ENCODE data around the gene CARS1.
"Not testable (repeated sequence)": the region's sequence is repeated elsewhere in the genome, so short reads cannot be mapped to it uniquely, and the experiment has no call there.

Gene CARS1

DNA sequence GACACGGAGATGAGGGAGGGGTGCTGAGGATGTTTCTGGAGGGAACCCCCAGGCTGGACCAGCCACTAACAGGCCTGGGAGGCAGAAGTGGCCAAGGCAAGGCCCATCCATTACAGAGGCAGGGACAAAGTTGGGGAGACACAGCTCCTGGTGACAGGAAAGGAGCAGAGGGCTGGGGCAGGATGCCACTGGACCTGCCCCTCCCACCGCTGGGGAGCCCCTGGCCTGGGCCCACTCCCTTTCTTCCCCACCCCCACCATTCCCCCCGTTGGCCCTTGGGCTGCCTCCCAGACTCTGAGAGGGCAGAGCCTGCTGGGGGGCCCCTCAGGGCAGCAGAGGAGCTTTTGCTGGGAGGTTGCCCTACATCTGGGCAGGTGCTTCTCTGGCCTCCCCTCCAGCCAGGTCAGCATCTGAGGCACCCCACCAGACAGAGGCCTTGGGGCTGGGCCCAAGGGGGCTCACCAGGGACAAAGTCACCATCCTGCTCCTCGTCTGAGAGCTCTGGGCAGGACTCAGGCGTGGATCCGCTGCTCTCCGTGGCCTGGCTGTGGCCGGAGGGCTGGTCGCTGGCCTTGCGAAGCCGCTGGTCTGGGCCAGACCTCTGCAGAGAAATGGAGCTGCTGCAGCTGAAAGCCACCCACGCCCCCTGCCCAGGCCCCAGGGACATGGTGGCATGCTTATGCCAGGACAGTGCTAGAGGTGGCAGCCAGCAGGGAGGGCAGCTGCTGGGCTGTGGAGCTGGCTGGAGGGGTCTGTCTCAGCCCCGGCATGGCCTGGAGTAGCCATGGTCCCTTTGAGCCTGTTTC lies 33.1 kb upstream of the CARS1 start:
- DNase-seq (ENCODE audit: insufficient read length, low spot score), result no peak
- no peak for FAIRE-seq

DNA sequence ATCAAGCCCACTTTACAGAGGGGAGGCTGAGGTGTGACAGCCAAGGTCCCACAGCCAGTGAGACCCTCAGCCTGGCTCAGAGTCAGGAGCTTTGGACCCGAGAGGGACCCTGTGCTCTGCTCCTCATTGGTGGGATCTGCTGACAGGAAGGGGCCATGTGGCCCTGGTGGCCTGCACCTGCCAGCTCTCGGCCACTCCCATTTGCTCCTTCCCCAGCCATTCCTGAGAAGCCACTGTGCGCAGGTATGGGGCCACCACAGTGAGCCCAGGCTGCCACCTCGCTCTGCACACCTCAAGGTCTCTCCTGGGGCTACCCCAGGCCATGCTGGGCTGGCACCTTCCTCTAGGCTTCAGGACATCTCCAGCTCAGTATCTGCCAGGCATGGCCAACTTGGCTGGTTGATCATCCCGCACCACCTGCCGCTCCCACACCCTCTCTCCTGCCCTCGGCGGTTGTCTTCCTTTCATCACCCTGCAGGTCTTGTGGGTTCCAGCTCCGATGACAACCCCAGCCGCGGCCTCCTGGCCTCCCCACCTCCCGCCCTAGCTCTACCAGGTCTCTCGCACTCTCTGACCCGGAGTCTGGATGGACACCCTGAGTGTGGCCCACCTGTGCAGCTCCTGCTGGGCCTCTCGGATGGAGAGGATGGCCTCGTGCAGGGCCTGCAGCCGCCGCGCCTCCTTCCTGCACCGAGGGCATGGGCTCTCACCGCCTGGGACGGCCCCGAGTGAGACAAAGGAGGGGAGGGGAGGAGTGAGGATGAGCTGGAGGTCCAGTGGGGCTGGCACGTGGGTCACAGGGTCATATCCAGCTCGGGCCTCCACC lies 32.2 kb upstream of the CARS1 start:
- no peak for FAIRE-seq
- no peak for DNase-seq (ENCODE audit: insufficient read length, low spot score)

- FAIRE-seq (no peak), DNase-seq (ENCODE audit: insufficient read length, low spot score) (no peak)
Observed at GRCh38 chr11:3088806-3089205, 31.6 kb upstream of the CARS1 start.

GRCh38 chr11:3087821-3088800 lies 30.9 kb upstream of the CARS1 start:
- FAIRE-seq (no peak), DNase-seq (ENCODE audit: insufficient read length, low spot score) (no peak)

DNA sequence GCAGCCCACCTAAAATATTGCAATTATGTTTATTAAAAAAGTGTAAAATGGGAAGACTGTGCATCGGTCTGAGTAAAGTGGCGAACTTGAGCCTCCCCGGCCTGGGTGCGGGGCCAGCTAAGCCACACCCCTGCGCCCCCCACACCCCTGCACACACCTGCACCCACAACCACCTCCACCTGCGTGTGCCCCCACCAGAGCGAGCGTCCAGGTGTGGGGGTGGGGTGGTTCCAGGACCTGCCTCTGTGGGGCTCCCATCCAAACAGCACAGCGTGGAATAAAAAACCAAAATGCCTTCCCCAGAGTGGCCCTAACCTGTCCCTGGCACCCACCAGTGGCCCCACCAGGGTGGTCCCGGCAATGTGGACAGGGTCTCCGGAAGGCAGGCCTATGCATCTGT lies 30.1 kb upstream of the CARS1 start:
- no peak for FAIRE-seq

DNA sequence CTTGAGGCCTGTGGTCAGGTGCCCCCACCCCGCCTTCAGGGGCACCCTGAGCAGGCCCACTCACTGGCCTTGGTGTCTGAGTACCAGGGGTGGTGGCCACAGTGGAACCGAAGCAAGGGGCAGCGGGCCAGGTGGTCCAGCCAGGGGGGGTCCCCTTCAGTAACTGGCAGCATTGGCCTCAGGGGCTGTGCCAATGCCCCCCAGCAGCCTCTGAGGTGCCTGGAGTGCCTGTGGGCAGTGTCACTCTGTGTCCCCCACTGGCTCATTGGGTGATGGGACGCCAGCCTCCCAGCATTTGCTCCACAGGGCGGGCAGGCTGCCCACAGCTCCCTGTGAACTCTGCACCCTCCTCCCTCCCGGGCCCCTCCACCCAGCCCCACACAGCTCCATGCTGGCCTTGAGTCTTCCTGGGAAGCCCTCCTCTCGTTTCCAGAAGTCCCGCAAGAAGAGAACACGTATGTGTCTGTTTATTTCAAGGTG lies 29.5 kb upstream of the CARS1 start:
- FAIRE-seq (no peak), DNase-seq (ENCODE audit: insufficient read length, low spot score) (no peak)

More for the DNA sequence above, 30.1 kb upstream of the CARS1 start:
- no peak for DNase-seq (ENCODE audit: insufficient read length, low spot score)

DNA sequence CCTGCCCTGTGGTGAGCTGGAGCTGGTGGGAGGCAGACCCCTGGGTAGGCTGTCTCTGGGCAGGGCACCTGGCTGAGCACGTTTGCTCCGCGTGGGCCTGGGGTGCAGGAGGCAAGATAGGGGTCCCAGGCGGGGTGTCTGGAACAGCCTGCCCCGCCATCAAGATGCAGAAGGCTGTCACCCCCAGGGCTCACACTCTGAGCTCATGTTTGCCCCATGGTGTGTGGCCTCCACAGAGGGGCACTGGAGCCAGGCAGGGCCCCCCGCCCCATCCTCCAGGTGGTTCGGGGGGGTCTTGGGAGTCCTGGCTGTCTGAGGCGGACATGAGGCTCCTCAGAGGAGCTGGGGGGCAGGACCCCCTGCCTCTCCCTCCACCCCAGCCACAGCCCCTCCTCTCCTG lies 28.9 kb upstream of the CARS1 start:
- FAIRE-seq, result no peak
- DNase-seq (ENCODE audit: insufficient read length, low spot score), result no peak

DNA sequence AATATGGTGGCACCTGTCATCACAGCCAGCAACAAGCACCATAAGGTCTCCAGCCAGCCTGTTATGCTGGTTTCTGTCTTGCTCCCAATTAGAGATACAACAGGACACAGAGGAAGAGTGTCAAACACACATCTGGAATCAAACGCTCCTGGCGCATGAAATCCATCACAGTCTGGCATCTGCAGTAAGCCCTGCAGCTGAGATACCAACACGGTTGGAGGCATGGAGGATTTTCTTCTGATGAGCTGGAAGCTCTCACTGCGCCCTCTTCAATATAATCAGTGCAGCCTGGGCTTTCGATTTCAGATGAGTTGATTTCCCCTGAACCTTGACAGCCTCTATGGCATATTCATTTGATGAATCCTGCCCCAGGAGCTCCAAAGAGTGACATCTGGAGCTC lies 27.8 kb upstream of the CARS1 start:
- DNase-seq (ENCODE audit: insufficient read length, low spot score), result no peak
- no peak for FAIRE-seq

DNA sequence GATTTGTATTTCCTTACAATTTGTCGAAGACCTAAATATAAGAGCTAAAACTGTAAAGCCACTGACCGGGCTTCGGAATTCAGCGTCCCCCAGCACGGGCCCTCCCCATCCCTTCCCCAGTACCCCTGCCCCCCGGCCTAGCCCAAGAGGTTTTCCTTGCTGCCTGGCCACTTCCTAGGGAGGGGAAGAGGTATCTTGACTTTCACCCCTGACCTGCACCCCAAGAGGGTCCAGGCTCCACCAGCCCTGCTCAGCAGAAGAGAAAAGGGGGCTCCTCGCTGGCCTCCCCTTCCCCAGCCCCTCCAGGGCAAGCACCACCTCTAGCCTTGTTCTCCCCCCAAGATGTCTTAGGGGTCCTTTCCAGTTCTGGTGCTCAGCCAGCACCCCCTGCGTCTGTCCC lies 26.1 kb upstream of the CARS1 start:
- FAIRE-seq (no peak), DNase-seq (ENCODE audit: insufficient read length, low spot score) (no peak)

- DNase-seq (ENCODE audit: insufficient read length, low spot score), result no peak
- no peak for FAIRE-seq
Observed at GRCh38 chr11:3081386-3081751, 24.1 kb upstream of the CARS1 start.

DNA sequence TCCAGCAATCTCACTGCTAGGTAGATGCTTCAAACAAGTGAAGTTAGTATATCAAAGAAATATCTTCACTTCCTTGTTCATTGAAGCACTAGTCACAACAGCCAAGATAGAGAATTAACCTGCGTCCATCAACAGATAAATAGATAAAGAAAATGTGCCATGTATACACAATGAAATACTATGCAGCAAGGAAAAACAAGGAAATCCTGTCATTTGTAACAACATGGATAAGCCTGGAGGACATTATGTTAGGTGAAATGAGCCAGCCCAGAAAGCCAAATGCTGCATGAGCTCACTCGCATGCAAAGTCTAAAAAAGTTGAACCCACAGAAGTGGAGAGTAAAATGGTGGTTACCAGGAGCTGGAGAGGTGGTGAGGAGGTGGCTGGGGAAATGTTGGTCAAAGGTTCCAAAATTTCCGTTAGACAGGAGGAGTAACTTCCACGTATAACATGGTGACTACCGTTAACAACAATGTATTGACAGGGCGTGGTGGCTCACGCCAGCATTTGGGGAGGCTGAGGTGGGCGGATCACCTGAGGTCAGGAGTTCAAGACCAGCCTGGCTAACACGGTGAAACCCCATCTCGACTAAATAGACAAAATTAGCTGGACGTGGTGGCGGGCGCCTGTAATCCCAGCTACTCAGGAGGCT lies 23.6 kb upstream of the CARS1 start:
- no peak for DNase-seq (ENCODE audit: insufficient read length, low spot score)
- FAIRE-seq, result no peak

DNA sequence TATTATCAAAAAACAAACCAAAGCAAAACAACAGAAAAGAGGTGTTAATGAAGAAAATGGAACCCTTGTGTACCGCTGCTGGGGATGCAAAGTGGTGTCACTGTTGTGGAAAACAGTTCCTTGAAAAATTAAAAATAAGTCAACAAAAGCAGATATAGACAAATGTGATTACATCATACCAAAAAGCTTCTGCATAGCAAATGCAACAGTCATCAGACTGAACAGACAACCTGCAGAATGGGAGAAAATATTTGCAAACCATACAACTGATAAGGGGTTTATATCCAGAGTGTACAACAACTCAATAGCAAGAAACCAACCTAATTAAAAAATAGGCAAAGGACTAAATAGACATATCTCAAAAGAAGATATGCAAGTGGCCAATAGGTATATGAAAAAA lies 22.9 kb upstream of the CARS1 start:
- no peak for DNase-seq (ENCODE audit: insufficient read length, low spot score)
- FAIRE-seq, result no peak

DNA sequence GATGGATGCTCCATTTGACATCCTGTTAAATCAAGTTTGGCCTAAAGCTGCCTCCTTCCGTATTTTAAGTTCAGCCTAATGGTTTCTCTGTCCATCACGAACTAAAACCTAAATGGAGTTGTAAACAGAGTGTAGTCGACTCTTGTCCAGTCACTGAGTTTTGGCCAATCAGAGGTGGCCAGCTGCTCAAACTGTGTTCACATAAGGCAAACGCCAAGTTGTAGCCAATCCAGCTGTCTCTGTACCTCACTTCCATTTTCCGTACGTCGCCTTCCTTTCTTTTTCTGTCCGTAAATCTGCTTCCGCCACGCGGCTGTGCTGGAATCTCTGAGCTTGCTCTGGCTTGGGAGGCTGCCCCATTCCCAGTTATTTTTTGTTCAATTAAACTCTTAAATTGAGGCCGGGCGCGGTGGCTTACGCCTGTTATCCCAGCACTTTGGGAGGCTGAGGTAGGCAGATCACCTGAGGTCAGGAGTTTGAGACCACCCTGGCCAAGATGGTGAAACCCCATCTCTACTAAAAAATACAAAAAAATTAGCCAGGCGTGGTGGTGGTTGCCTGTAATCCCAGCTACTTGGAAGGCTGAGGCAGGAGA lies 20.7 kb upstream of the CARS1 start:
- DNase-seq (ENCODE audit: insufficient read length, low spot score), result no peak
- no peak for FAIRE-seq

GRCh38 chr11:3077189-3077836 lies 20.1 kb upstream of the CARS1 start:
- no peak for DNase-seq (ENCODE audit: insufficient read length, low spot score)
- no peak for FAIRE-seq

GRCh38 chr11:3074912-3075589 lies 17.8 kb upstream of the CARS1 start:
- FAIRE-seq, result no peak
- no peak for DNase-seq (ENCODE audit: insufficient read length, low spot score)

GRCh38 chr11:3073029-3073435 lies 15.8 kb upstream of the CARS1 start:
- no peak for FAIRE-seq
- no peak for DNase-seq (ENCODE audit: insufficient read length, low spot score)

DNA sequence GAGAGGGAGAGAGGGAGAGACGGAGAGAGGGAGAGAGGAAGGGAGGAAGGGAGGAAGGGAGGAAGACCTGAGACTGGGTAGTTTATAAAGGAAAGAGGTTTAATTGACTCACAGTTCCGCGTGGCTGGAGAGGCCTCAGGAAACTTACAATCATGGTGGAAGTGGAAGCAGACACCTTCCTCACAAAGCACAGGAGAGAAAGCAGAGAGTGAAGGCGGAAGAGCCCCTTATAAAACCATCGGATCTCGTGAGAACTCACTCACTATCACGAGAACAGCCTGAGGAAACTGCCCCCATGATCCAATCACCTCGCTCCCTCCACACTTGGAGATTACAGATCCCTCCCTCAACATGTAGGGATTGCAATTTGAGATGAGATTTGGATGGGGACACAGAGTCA lies 12.2 kb upstream of the CARS1 start:
- no peak for DNase-seq (ENCODE audit: insufficient read length, low spot score)
- FAIRE-seq, result no peak

- not testable (repeated sequence) for DNase-seq (ENCODE audit: insufficient read length, low spot score); FAIRE-seq
Observed at GRCh38 chr11:3066308-3066707, 9.1 kb upstream of the CARS1 start.

GRCh38 chr11:3064709-3065108 lies 7.5 kb upstream of the CARS1 start:
- DNase-seq (ENCODE audit: insufficient read length, low spot score); FAIRE-seq: not testable (repeated sequence)
